AG04450 (cell line): ENCODE measurements around the gene FOXN1. TPM values are rescaled to one million over a fixed set of nuclear protein-coding genes. Genes with fewer than 3 reads are reported as not detected.

Experiments used
- CTCF ChIA-PET: fragments of 300-600, 350-600 bp; formaldehyde crosslinking; extraction: SDS; loops from one replicate; lab custom pipeline; 2022; ENCODE audit warnings: antibody characterized with exemption, inconsistent platforms; lab: Charles Lee
- POLR2A ChIA-PET: fragments of 350-600 bp; formaldehyde crosslinking; extraction: SDS; loops from one replicate; lab custom pipeline; 2021; ENCODE audit warnings: antibody characterized with exemption, inconsistent platforms; lab: Yijun Ruan, JAX
- DNase-seq: peaks from one replicate; pipeline ENCODE4 v3.0.0-alpha.2; 2011; ENCODE audit warnings: low read depth, low spot score
- H3K27ac ChIP-seq: one replicate; pipeline ENCODE4 v1.5.1; 2012; ENCODE audit warnings: low read depth, low read length, control low read depth
- H3K27me3 ChIP-seq: one replicate; pipeline ENCODE4 v1.6.0; 2012; ENCODE audit warnings: low read length; ENCODE audit not compliant: control insufficient read depth, insufficient read depth
- H3K4me3 ChIP-seq: 2 replicates; pipeline ENCODE4 v1.5.1; 2011; ENCODE audit warnings: mild to moderate bottlenecking, low read depth, low read length, control low read depth
- H3K9me3 ChIP-seq: 2 replicates; pipeline ENCODE4 v1.5.1; 2012; ENCODE audit warnings: low read length; ENCODE audit not compliant: control insufficient read depth, insufficient read depth
- polyA plus RNA-seq: library from polyadenylated mRNA; depleted of rRNA; stranded (reverse); fragments of >200 nt; gene quantifications from 2 replicates; pipeline ENCODE4 v1.2.3, GENCODE V29; 2011
- TF ChIP-seq, protein P1 (sequence below): IDR thresholded peaks from 2 replicates; pipeline ENCODE4 v1.5.1; 2011; ENCODE audit warnings: low read depth, low read length, control low read depth, inconsistent platforms

FOXN1 gene
- polyA plus RNA-seq, 1 experiment, result not detected

DNA sequence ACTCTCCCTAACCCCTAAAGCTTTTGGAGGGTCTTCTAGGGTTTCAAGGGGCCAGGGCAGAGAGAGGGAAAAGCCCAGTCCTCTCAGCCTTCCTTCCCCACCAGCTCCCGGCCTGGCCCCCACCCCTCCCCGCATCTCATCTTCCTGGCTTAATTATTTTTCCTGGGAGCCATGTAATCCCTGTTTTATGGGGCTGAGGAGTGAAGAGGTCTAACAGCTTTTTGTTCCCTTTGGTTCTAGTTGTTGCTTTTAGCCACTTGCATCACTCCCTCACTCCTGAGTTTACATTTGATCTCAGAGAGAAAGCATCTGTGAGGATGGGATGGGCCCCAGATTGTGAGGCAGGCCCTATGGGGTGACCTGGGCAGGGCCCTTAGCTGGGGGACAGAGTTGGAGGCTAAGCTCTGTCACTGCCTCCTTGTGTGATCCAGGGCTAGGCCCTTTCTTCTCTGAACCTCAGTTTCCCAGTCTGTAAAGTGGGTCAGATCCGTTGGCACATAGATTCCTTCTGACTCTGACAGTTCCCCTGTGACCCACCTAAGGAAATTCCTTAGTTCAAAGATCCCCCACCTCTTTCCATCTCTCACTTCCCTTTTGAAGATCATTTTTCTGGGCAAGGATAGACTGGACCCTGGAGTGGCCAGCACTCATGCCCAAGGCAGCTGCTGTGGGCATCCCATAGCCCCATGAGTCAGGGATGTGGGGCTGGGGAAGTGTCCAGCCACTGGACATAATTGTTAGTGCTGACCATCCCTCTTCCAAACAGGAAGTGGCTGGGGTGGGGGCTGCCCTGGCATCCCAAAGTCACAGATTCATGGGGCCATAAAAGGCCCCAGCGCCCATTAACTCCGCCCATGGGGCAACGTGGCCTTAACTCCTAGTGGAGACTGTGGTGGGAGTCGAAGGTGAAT, 26.2 kb downstream of the FOXN1 start:
- H3K27ac ChIP-seq, result no peak overlapping the region
- peaks cover 30% of the 10 kb centered on the region for H3K27me3 ChIP-seq
- TF ChIP-seq, protein P1, sequence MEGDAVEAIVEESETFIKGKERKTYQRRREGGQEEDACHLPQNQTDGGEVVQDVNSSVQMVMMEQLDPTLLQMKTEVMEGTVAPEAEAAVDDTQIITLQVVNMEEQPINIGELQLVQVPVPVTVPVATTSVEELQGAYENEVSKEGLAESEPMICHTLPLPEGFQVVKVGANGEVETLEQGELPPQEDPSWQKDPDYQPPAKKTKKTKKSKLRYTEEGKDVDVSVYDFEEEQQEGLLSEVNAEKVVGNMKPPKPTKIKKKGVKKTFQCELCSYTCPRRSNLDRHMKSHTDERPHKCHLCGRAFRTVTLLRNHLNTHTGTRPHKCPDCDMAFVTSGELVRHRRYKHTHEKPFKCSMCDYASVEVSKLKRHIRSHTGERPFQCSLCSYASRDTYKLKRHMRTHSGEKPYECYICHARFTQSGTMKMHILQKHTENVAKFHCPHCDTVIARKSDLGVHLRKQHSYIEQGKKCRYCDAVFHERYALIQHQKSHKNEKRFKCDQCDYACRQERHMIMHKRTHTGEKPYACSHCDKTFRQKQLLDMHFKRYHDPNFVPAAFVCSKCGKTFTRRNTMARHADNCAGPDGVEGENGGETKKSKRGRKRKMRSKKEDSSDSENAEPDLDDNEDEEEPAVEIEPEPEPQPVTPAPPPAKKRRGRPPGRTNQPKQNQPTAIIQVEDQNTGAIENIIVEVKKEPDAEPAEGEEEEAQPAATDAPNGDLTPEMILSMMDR, result no peak
- no peak for DNase-seq
- no peak overlapping the region for H3K4me3 ChIP-seq
- CTCF ChIA-PET, result interaction anchor here (1.1 to 2.2 kb wide), 2 partner anchors 8 to 9 kb away, joined by 6 to 8 read pairs; no protein-coding TSS in a partner anchor
- POLR2A ChIA-PET, result interaction anchor here (0.8 kb wide), 1 partner anchor 29 kb away, joined by 3 read pairs; no protein-coding TSS in a partner anchor
- no peaks in the 10 kb centered on the region; the same call in 1 of the 2 replicates for H3K9me3 ChIP-seq

DNA sequence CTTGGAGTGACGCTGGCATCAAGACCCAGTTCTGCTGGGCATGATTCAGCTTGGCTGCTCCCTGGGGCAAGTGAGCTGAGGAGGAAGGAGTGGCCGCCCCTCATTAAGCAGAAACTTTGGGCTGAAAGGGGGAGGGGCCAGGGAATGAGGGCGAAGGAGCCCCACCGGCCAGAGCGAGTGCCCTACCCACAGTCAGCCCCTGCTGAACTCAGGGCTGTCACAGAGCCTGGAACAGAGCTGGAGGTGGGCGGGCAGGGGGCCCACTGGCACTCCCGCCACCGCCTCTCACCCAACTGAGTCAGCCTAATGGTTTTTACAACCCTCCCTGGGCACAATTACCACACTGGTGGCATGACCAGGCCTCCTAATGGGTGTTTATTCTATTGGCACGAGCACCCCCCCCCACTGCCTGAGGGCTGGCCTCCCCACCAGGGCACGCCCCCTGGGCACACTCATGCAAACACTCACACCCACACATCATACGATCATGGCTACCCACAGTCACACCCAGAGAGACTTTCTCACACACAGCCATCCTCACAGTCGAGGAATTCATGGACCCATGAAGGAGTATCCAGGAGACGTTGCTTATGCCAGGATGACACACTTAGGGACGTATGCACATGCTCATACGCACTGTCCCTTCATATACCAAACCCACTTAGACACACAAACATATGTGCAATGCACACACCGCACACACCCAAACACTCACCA, 27.1 kb downstream of the FOXN1 start:
- DNase-seq, result no peak

DNA sequence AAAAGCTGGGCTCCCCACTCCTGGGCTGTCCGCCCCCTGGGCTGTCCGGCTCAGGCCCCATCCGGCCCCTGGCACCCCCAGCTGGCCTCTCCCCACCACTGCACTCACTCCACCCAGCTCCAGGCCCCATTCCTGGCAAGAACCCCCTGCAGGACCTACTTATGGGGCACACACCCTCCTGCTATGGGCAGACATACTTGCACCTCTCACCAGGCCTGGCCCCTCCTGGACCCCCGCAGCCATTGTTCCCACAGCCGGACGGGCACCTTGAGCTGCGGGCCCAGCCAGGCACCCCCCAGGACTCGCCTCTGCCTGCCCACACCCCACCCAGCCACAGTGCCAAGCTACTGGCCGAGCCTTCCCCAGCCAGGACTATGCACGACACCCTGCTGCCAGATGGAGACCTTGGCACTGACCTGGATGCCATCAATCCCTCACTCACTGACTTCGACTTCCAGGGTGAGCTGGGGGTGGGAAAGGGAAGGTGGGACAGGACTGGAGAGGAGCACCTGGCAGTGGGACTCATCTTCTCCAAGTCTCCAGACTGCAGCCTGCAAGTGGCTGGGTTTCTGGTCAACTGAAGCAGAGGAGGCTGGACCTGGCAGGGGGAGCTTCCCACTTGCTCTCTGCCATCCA, 28.7 kb downstream of the FOXN1 start:
- POLR2A ChIA-PET, result no interaction called here
- no peak overlapping the region for H3K4me3 ChIP-seq
- CTCF ChIA-PET, result interaction anchor here (3.3 kb wide), 1 partner anchor 40 kb away, joined by 13 read pairs; no protein-coding TSS in a partner anchor
- H3K9me3 ChIP-seq, result no peaks in the 10 kb centered on the region; the same call in 1 of the 2 replicates
- TF ChIP-seq, protein P1, result no peak
- H3K27ac ChIP-seq, result no peak overlapping the region
- H3K27me3 ChIP-seq, result peaks cover 38% of the 10 kb centered on the region
- no peak for DNase-seq

More for the DNA sequence above, 27.1 kb downstream of the FOXN1 start:
- POLR2A ChIA-PET, result interaction anchor here (0.8 kb wide), 1 partner anchor 30 kb away, joined by 3 read pairs; no protein-coding TSS in a partner anchor
- H3K27me3 ChIP-seq, result peaks cover 36% of the 10 kb centered on the region
- H3K4me3 ChIP-seq, result no peak overlapping the region
- H3K27ac ChIP-seq, result no peak overlapping the region
- CTCF ChIA-PET, result interaction anchor here (2.2 kb wide), 1 partner anchor 8 kb away, joined by 8 read pairs; no protein-coding TSS in a partner anchor
- TF ChIP-seq, protein P1, result no peak
- H3K9me3 ChIP-seq, result no peaks in the 10 kb centered on the region; the same call in 1 of the 2 replicates

DNA sequence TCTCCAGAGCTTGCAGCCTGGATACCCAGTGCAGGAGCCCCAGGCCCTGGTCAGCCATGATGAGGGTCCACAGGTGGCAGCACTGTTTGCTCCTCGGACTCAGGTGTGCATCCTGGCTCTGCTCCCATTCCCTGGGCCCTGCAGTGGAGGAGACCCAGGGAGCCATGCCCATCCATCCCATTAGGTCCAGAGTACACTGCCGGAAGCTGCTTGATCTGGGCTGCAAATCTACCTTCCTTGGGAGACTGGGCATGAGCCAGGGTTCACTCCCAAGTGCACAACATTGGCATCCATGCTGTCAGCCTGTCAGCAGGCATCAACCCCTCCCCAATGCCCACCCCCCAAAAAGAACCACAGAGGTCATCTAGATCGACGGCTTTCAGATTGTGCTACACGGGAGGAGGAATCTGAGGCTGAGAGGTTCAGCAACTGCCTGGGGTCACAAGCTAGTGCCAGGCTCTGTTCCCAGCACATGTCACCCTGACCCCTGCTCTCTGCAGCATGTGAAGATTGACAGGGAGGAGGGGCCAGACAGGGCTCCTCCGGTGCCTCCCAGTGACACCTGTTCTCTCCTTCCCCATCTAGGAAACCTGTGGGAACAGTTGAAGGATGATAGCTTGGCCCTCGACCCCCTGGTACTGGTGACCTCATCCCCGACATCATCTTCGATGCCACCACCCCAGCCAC, 30.5 kb downstream of the FOXN1 start:
- Histone ChIP-seq H3K4me3 (no peak overlapping the region), H3K27ac (no peak overlapping the region), H3K27me3 (peaks cover 28% of the 10 kb centered on the region), H3K9me3 (no peaks in the 10 kb centered on the region; the same call in 1 of the 2 replicates)
- CTCF ChIA-PET, result interaction anchor here (0.5 to 3.3 kb wide), 3 partner anchors 12 to 150 kb away, joined by 3 to 13 read pairs (median 3); no protein-coding TSS in a partner anchor
- POLR2A ChIA-PET, result no interaction called here
- DNase-seq, result no peak
- TF ChIP-seq, protein P1, result no peak
